Measurements from ENCODE around the gene RBM46. TPM values are rescaled to one million over a fixed set of nuclear protein-coding genes. Genes with fewer than 3 reads are reported as not detected.

RBM46 gene
- total RNA-seq, result not detected

- H3K36me3 Mint-ChIP-seq, result peaks cover 0 to 6% of the 10 kb centered on the region in 2 donors
- ATAC-seq (no peak), DNase-seq (ENCODE audit: low spot score in 2 of 2) (no peak)
- H3K27ac Mint-ChIP-seq, result no peak within 1 kb of the TSS
- no peaks in the 10 kb centered on the region for H3K9me3 Mint-ChIP-seq
These were observed at the start of gene RBM46 for GRCh38 chr4:154781126-154781982. TSS of gene RBM46 (plus strand) at chr4:154781272. CDS start at chr4:154796753, 15,481 bp downstream.

GRCh38 chr4:154731756-154732155 is 49.3 kb upstream of the RBM46 start:
- no peak for DNase-seq (ENCODE audit: low spot score in 2 of 2)
- ATAC-seq, result no peak
- H3K9me3 Mint-ChIP-seq, result peaks cover 0 to 7% of the 10 kb centered on the region in 2 donors
- H3K36me3 Mint-ChIP-seq, result peaks cover 0 to 4% of the 10 kb centered on the region in 2 donors
- H3K27ac Mint-ChIP-seq, result no peak overlapping the region

GRCh38 chr4:154732669-154733068 is 48.4 kb upstream of the RBM46 start:
- Mint-ChIP-seq H3K9me3 (peaks cover 0 to 7% of the 10 kb centered on the region in 2 donors), H3K27ac (no peak overlapping the region), H3K36me3 (peaks cover 0 to 4% of the 10 kb centered on the region in 2 donors)
- DNase-seq (ENCODE audit: low spot score in 2 of 2) (no peak), ATAC-seq (no peak)

GRCh38 chr4:154736770-154737169 is 44.3 kb upstream of the RBM46 start:
- Mint-ChIP-seq H3K27ac (no peak overlapping the region), H3K9me3 (peaks cover 0 to 7% of the 10 kb centered on the region in 2 donors), H3K36me3 (peaks cover 0 to 4% of the 10 kb centered on the region in 2 donors)
- ATAC-seq, result no peak
- DNase-seq (ENCODE audit: low spot score in 2 of 2), result no peak

GRCh38 chr4:154738426-154738825 is 42.6 kb upstream of the RBM46 start:
- DNase-seq (ENCODE audit: low spot score in 2 of 2) (no peak), ATAC-seq (peak in 1 of 2 donors; percentile 53)
- peaks cover 0 to 2% of the 10 kb centered on the region in 2 donors for H3K36me3 Mint-ChIP-seq
- no peak overlapping the region for H3K27ac Mint-ChIP-seq
- H3K9me3 Mint-ChIP-seq, result no peaks in the 10 kb centered on the region

GRCh38 chr4:154739111-154739510 is 42.0 kb upstream of the RBM46 start:
- no peak overlapping the region for H3K27ac Mint-ChIP-seq
- H3K36me3 Mint-ChIP-seq, result peaks cover 0 to 8% of the 10 kb centered on the region in 2 donors
- DNase-seq (ENCODE audit: low spot score in 2 of 2), result no peak
- ATAC-seq, result no peak
- no peaks in the 10 kb centered on the region for H3K9me3 Mint-ChIP-seq

- ATAC-seq (no peak), DNase-seq (ENCODE audit: low spot score in 2 of 2) (no peak)
- Mint-ChIP-seq H3K9me3 (no peaks in the 10 kb centered on the region), H3K27ac (no peak overlapping the region), H3K36me3 (peaks cover 0 to 12% of the 10 kb centered on the region in 2 donors)
These were observed 40.6 kb upstream of the RBM46 start for GRCh38 chr4:154740462-154740861.

- H3K9me3 Mint-ChIP-seq, result no peaks in the 10 kb centered on the region
- H3K27ac Mint-ChIP-seq, result no peak overlapping the region
- H3K36me3 Mint-ChIP-seq, result peaks cover 0 to 12% of the 10 kb centered on the region in 2 donors
- no peak for ATAC-seq
- DNase-seq (ENCODE audit: low spot score in 2 of 2), result no peak
These were observed 39.9 kb upstream of the RBM46 start for GRCh38 chr4:154741131-154741665.

- H3K9me3 Mint-ChIP-seq, result no peaks in the 10 kb centered on the region
- ATAC-seq, result peak in 1 of 2 donors; percentile 25
- peak in 1 of 2 donors; percentile 3 for DNase-seq (ENCODE audit: low spot score in 2 of 2)
- peaks cover 0 to 12% of the 10 kb centered on the region in 2 donors for H3K36me3 Mint-ChIP-seq
- H3K27ac Mint-ChIP-seq, result no peak overlapping the region
These were observed 38.9 kb upstream of the RBM46 start for GRCh38 chr4:154741922-154742850.

GRCh38 chr4:154743683-154744340 is 37.3 kb upstream of the RBM46 start, which contains the start of gene LRAT:
TSS of gene LRAT (plus strand) at chr4:154744000. CDS start at chr4:154744327, 327 bp downstream.
- DNase-seq (ENCODE audit: low spot score in 2 of 2) (peak in 1 of 2 donors; percentile 58), ATAC-seq (peak; percentile 80 to 94)
- Mint-ChIP-seq H3K27ac (no peak within 1 kb of the TSS), H3K9me3 (no peaks in the 10 kb centered on the region), H3K36me3 (peaks cover 0 to 12% of the 10 kb centered on the region in 2 donors)

- H3K36me3 Mint-ChIP-seq, result peaks cover 0 to 12% of the 10 kb centered on the region in 2 donors
- peak in 1 of 2 donors; percentile 2 for DNase-seq (ENCODE audit: low spot score in 2 of 2)
- no peak for ATAC-seq
- H3K9me3 Mint-ChIP-seq, result no peaks in the 10 kb centered on the region
- H3K27ac Mint-ChIP-seq, result no peak overlapping the region
These were observed 36.6 kb upstream of the RBM46 start for GRCh38 chr4:154744341-154744926.

- Mint-ChIP-seq H3K9me3 (no peaks in the 10 kb centered on the region), H3K27ac (no peak overlapping the region), H3K36me3 (no peaks in the 10 kb centered on the region)
- ATAC-seq, result no peak
- no peak for DNase-seq (ENCODE audit: low spot score in 2 of 2)
These were observed 23.4 kb upstream of the RBM46 start for GRCh38 chr4:154757713-154758112.

GRCh38 chr4:154760895-154761294 is 20.2 kb upstream of the RBM46 start:
- ATAC-seq (no peak), DNase-seq (ENCODE audit: low spot score in 2 of 2) (no peak)
- Mint-ChIP-seq H3K36me3 (no peaks in the 10 kb centered on the region), H3K27ac (no peak overlapping the region), H3K9me3 (no peaks in the 10 kb centered on the region)

- H3K27ac Mint-ChIP-seq, result no peak overlapping the region
- peaks cover 6% of the 10 kb centered on the region in 2 donors for H3K9me3 Mint-ChIP-seq
- H3K36me3 Mint-ChIP-seq, result peaks cover 0 to 12% of the 10 kb centered on the region in 2 donors
- DNase-seq (ENCODE audit: low spot score in 2 of 2) (no peak), ATAC-seq (no peak)
These were observed 2.8 kb upstream of the RBM46 start for GRCh38 chr4:154778264-154778663.

GRCh38 chr4:154779362-154779947 is 1.6 kb upstream of the RBM46 start:
- Mint-ChIP-seq H3K9me3 (peaks cover 5 to 6% of the 10 kb centered on the region in 2 donors), H3K36me3 (peaks cover 0 to 12% of the 10 kb centered on the region in 2 donors), H3K27ac (no peak overlapping the region)
- ATAC-seq, result no peak
- DNase-seq (ENCODE audit: low spot score in 2 of 2), result no peak

GRCh38 chr4:154781983-154782293 is 866 bp downstream of the RBM46 start:
- Mint-ChIP-seq H3K36me3 (peaks cover 0 to 6% of the 10 kb centered on the region in 2 donors), H3K27ac (no peak overlapping the region), H3K9me3 (no peaks in the 10 kb centered on the region)
- no peak for DNase-seq (ENCODE audit: low spot score in 2 of 2)
- ATAC-seq, result no peak
